A172 (cell line): ENCODE measurements around the gene AMN1. TPM values are rescaled to one million over a fixed set of nuclear protein-coding genes. Genes with fewer than 3 reads are reported as not detected.
"Not testable (repeated sequence)": the region's sequence is repeated elsewhere in the genome, so short reads cannot be mapped to it uniquely, and the experiment has no call there.

Source experiments
- DNase-seq: peaks from one replicate; pipeline ENCODE4 v3.0.0-alpha.2; 2015; ENCODE audit warnings: low spot score
- total RNA-seq: library from RNA; depleted of rRNA; stranded (reverse); fragments of >200 nt; shearing (Covaris generic); gene quantifications from 2 replicates; pipeline ENCODE4 v1.2.3, GENCODE V29; 2014

Gene AMN1
- total RNA-seq, 1 experiment from 2014 or later: 21.5 TPM

- DNase-seq: no peak
These were observed 43.0 kb downstream of the AMN1 start for GRCh38 chr12:31685801-31686200.

- peak; percentile 88 for DNase-seq
These were observed 46.5 kb downstream of the AMN1 start for GRCh38 chr12:31682136-31682962.

GRCh38 chr12:31672521-31672920 is 56.3 kb downstream of the AMN1 start:
- no peak for DNase-seq

GRCh38 chr12:31669582-31669981 is 59.2 kb downstream of the AMN1 start:
- not testable (repeated sequence) for DNase-seq

GRCh38 chr12:31669020-31669419 is 59.8 kb downstream of the AMN1 start:
- no peak for DNase-seq

GRCh38 chr12:31664038-31664437 is 64.8 kb downstream of the AMN1 start:
- DNase-seq: no peak

- no peak for DNase-seq
These were observed 65.2 kb downstream of the AMN1 start for GRCh38 chr12:31663576-31663975.

- DNase-seq: no peak
These were observed 66.5 kb downstream of the AMN1 start for GRCh38 chr12:31662176-31662849.

GRCh38 chr12:31659087-31659942 is 69.5 kb downstream of the AMN1 start, which contains the start of gene ETFBKMT:
Gene ETFBKMT (plus strand): TSS chr12:31659688. CDS start chr12:31661954, 2,266 bp downstream.
- peak; percentile 93 for DNase-seq

- DNase-seq: no peak
These were observed 70.2 kb downstream of the AMN1 start for GRCh38 chr12:31658471-31659086.

- DNase-seq: no peak
These were observed 73.0 kb downstream of the AMN1 start for GRCh38 chr12:31655792-31656191.

- DNase-seq: no peak
These were observed 73.6 kb downstream of the AMN1 start for GRCh38 chr12:31655208-31655607.

GRCh38 chr12:31651893-31652521 is 76.8 kb downstream of the AMN1 start:
- DNase-seq: no peak

- DNase-seq: peak; percentile 7
These were observed 77.9 kb downstream of the AMN1 start for GRCh38 chr12:31650918-31651317.

- DNase-seq: no peak
These were observed 81.7 kb downstream of the AMN1 start for GRCh38 chr12:31647086-31647491.

- no peak for DNase-seq
These were observed 82.9 kb downstream of the AMN1 start for GRCh38 chr12:31645924-31646323.

- no peak for DNase-seq
These were observed 84.3 kb downstream of the AMN1 start for GRCh38 chr12:31644536-31644935.

- DNase-seq: no peak
These were observed 87.2 kb downstream of the AMN1 start for GRCh38 chr12:31641509-31642090.

GRCh38 chr12:31634620-31635019 is 94.2 kb downstream of the AMN1 start:
- no peak for DNase-seq

- DNase-seq: no peak
These were observed 95.4 kb downstream of the AMN1 start for GRCh38 chr12:31633464-31633863.

- DNase-seq: no peak
These were observed 97.0 kb downstream of the AMN1 start for GRCh38 chr12:31631809-31632208.
